Measurements from ENCODE around the gene TSPAN3.

DNA sequence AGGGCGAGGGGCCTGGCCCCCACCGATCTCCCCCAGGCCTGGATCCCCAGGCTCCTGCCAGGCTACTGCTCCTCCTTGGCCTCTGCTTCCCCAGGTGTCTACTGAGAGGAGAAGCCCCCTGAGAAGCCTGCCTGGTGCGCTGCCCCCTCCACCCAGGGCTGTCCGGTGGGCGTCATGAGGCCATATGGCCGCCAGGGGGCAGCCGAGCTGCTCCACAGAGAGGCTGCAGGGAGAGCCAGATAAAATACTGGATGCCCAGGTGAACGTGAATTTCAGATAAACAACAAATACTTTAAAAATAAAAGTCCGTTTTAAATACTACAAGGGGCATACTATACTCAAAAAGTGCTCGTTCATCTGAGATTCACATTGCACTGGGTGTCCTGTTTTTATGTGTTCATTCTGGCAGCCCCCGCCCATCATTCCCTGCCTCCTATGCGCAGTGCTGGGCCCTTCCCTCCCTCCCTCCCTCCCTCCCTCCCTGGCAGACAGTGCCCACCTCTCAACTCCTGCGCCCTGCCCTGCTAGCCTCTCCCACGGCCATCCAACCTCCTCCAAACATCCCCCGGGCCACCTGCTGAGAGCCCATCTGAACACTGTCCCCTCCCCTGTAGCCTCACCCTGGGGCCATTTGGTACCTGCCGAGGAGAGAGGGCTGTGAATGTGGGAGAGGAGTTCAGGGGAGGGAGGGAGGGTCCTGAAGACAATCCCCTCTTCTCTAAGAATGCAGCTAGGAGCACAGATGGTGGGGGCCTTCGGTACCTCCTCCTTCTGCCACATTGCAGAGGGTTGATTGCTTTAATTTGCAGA lies 46.4 kb downstream of the TSPAN3 start:
- TF ChIP-seq POLR2A (IDR thresholded peaks at IDR 0.05) = no peak
- TF ChIP-seq, protein P1, sequence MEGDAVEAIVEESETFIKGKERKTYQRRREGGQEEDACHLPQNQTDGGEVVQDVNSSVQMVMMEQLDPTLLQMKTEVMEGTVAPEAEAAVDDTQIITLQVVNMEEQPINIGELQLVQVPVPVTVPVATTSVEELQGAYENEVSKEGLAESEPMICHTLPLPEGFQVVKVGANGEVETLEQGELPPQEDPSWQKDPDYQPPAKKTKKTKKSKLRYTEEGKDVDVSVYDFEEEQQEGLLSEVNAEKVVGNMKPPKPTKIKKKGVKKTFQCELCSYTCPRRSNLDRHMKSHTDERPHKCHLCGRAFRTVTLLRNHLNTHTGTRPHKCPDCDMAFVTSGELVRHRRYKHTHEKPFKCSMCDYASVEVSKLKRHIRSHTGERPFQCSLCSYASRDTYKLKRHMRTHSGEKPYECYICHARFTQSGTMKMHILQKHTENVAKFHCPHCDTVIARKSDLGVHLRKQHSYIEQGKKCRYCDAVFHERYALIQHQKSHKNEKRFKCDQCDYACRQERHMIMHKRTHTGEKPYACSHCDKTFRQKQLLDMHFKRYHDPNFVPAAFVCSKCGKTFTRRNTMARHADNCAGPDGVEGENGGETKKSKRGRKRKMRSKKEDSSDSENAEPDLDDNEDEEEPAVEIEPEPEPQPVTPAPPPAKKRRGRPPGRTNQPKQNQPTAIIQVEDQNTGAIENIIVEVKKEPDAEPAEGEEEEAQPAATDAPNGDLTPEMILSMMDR (IDR thresholded peaks at IDR 0.05) = peak; percentile 83 to 97 (median 96)
